ENCODE measurements around the gene DLGAP1.

Gene DLGAP1

DNA sequence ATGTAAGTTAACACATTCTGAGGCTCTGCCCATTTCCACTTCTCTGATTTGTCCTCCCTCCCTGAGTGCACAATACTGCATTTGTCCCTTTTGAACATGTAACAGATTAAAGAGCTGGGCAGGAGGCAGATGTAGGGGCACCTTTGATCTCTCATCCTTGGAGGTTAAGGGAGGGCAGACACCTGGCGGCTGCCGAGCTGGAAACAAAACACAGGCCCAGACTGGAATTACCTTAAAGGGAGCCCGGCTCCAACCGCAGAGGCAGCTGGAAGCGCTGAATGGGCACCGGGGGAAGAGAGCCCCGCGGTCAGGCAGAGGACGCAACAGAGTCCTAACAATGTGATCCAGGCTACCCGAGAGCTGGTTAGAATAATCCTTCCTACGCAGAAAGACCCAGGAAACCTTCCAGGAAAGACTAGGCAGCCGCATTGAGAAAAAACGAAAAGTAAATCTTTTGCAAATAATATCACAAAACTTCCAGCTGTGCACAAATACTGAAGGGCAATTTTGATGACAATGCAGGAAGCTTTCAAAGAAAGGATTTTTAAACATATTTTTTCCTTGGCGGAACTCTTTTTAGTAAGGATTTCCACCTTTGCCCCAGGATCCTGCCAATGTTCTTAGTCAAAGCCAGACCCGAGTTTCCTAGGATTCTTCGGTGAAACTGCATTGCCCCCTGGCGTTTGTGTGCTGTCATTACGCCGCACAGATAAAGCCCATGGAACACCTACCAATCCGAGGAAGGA lies 789.2 kb downstream of the DLGAP1 start:
- H3K27ac ChIP-seq (replicated peaks): no peak overlapping the region
- no peaks in the 10 kb centered on the region for H3K27me3 ChIP-seq (ENCODE audit: insufficient read depth, poor library complexity, severe bottlenecking)
- no peak overlapping the region for H3K4me3 ChIP-seq (replicated peaks; ENCODE audit: insufficient read depth, low read length)
- TF ChIP-seq, protein P1, sequence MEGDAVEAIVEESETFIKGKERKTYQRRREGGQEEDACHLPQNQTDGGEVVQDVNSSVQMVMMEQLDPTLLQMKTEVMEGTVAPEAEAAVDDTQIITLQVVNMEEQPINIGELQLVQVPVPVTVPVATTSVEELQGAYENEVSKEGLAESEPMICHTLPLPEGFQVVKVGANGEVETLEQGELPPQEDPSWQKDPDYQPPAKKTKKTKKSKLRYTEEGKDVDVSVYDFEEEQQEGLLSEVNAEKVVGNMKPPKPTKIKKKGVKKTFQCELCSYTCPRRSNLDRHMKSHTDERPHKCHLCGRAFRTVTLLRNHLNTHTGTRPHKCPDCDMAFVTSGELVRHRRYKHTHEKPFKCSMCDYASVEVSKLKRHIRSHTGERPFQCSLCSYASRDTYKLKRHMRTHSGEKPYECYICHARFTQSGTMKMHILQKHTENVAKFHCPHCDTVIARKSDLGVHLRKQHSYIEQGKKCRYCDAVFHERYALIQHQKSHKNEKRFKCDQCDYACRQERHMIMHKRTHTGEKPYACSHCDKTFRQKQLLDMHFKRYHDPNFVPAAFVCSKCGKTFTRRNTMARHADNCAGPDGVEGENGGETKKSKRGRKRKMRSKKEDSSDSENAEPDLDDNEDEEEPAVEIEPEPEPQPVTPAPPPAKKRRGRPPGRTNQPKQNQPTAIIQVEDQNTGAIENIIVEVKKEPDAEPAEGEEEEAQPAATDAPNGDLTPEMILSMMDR (IDR thresholded peaks at IDR 0.05; ENCODE audit: insufficient read depth, low read length): peak; percentile 97
- TF ChIP-seq GABPA (IDR thresholded peaks at IDR 0.05; ENCODE audit: low read depth): no peak
- DNase-seq (ENCODE audit: low read depth in 1 of 2, low spot score in 1 of 2): peak; percentile 85

DNA sequence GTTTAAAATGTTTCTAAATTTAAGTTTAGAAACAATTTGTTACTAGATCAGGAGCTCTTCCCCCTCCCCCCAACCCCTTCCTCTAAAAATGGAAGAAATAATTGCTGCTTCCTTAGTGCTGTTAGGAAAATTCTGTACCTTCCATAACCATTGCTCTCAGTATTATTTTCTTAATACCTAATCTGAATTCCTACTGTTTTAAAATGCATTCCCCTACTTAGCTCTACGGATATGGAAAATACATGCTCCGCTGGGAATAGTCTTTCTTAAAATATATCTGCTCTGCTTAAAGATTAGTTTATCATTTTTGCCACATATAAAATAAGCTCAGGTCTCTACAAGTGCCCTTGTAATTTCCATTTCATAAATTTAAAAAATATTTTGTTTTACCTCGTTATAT lies 789.9 kb downstream of the DLGAP1 start:
- TF ChIP-seq, protein P2, sequence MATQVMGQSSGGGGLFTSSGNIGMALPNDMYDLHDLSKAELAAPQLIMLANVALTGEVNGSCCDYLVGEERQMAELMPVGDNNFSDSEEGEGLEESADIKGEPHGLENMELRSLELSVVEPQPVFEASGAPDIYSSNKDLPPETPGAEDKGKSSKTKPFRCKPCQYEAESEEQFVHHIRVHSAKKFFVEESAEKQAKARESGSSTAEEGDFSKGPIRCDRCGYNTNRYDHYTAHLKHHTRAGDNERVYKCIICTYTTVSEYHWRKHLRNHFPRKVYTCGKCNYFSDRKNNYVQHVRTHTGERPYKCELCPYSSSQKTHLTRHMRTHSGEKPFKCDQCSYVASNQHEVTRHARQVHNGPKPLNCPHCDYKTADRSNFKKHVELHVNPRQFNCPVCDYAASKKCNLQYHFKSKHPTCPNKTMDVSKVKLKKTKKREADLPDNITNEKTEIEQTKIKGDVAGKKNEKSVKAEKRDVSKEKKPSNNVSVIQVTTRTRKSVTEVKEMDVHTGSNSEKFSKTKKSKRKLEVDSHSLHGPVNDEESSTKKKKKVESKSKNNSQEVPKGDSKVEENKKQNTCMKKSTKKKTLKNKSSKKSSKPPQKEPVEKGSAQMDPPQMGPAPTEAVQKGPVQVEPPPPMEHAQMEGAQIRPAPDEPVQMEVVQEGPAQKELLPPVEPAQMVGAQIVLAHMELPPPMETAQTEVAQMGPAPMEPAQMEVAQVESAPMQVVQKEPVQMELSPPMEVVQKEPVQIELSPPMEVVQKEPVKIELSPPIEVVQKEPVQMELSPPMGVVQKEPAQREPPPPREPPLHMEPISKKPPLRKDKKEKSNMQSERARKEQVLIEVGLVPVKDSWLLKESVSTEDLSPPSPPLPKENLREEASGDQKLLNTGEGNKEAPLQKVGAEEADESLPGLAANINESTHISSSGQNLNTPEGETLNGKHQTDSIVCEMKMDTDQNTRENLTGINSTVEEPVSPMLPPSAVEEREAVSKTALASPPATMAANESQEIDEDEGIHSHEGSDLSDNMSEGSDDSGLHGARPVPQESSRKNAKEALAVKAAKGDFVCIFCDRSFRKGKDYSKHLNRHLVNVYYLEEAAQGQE (IDR thresholded peaks at IDR 0.05; ENCODE audit: insufficient replicate concordance, low read depth): no peak
- no peak for TF ChIP-seq POLR2AphosphoS5 (IDR thresholded peaks at IDR 0.05; ENCODE audit: low read depth)
- TF ChIP-seq, protein P1 (IDR thresholded peaks at IDR 0.05; ENCODE audit: insufficient read depth, low read length): no peak
- no peak for TF ChIP-seq SPI1 (IDR thresholded peaks at IDR 0.05; ENCODE audit: borderline replicate concordance, low read depth)
- TF ChIP-seq GABPA (IDR thresholded peaks at IDR 0.05; ENCODE audit: low read depth): no peak
- DNase-seq (ENCODE audit: low read depth in 1 of 2, low spot score in 1 of 2): no peak
- H3K27ac ChIP-seq (replicated peaks): peak overlapping the region; percentile 41
- H3K27me3 ChIP-seq (ENCODE audit: insufficient read depth, poor library complexity, severe bottlenecking): no peaks in the 10 kb centered on the region
- no peak overlapping the region for H3K4me3 ChIP-seq (replicated peaks; ENCODE audit: insufficient read depth, low read length)

DNA sequence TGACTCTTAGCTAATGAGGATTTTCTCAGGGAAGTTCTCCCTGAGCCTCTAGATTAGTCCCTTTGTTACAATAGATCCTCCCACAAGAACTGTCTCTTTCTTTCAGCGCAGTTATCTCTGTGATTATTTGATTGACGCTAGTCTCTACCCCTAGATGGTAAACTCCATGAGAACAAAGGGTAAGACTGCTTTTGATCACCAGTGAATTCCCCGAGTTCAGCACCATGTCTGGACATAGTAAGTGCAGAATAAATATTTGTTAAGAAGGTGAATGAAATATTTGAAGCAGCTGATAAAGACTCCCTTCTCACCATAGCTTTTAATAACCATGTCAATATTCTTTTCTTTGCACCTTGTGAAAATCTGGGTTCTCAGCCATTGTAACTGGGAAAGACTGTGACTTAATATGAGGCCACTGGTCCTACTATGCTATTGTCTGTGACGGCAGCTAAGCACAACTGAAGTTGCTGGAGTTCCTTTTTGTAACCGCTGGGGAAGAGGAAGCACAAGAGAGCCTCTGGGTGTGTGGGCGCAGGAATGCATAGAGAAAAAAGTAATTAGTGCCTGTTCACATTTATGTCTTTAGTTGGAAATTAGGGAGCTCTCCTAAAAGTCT lies 790.4 kb downstream of the DLGAP1 start:
- DNase-seq (ENCODE audit: low read depth in 1 of 2, low spot score in 1 of 2): peak; percentile 79 to 85
- TF ChIP-seq SPI1 (IDR thresholded peaks at IDR 0.05; ENCODE audit: borderline replicate concordance, low read depth): peak; percentile 83
- no peak for TF ChIP-seq GABPA (IDR thresholded peaks at IDR 0.05; ENCODE audit: low read depth)
- Histone ChIP-seq H3K27ac (replicated peaks) (peak overlapping the region; percentile 41), H3K4me3 (replicated peaks; ENCODE audit: insufficient read depth, low read length) (no peak overlapping the region), H3K27me3 (ENCODE audit: insufficient read depth, poor library complexity, severe bottlenecking) (no peaks in the 10 kb centered on the region)

DNA sequence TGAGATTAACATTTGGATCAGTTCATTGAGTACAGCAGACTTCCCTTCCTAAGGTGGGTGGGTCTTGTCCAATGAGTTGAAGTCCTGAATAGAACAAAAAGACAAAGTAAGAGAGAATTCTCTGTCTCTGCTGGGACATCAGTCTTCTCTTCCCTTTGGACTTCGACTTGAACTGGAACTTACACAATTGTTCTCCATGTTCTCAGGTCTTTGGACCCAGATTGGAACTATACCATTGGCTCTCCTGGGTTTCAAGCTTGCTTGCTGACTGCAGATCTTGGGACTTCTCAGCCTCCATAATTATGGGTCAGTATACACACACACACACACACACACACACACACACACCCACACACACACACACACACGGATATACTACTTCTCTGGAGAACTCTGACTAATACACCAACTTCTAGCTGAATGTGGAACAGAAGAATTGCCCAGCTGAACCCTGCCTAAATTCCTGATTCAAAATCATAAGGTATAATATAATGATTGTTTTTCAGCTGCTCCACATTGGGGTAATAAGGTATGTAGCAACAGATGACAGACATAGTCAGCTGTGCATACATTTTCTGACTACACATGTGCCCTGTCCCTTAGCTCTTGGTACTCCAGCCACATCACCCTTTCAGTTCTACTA lies 791.1 kb downstream of the DLGAP1 start:
- no peak for TF ChIP-seq SPI1 (IDR thresholded peaks at IDR 0.05; ENCODE audit: borderline replicate concordance, low read depth)
- no peak for TF ChIP-seq POLR2AphosphoS5 (IDR thresholded peaks at IDR 0.05; ENCODE audit: low read depth)
- TF ChIP-seq, protein P2 (IDR thresholded peaks at IDR 0.05; ENCODE audit: insufficient replicate concordance, low read depth): no peak
- TF ChIP-seq, protein P1 (IDR thresholded peaks at IDR 0.05; ENCODE audit: insufficient read depth, low read length): no peak
- no peak for TF ChIP-seq GABPA (IDR thresholded peaks at IDR 0.05; ENCODE audit: low read depth)
- Histone ChIP-seq H3K4me3 (replicated peaks; ENCODE audit: insufficient read depth, low read length) (no peak overlapping the region), H3K27me3 (ENCODE audit: insufficient read depth, poor library complexity, severe bottlenecking) (no peaks in the 10 kb centered on the region), H3K27ac (replicated peaks) (peak overlapping the region; percentile 41)
- no peak for DNase-seq (ENCODE audit: low read depth in 1 of 2, low spot score in 1 of 2)

All from HL-60 (cell line).